Keratinocyte (primary cell): ENCODE measurements around the gene GNA15. TPM values are rescaled to one million over a fixed set of nuclear protein-coding genes. Genes with fewer than 3 reads are reported as not detected.

Experiments used
- DNase-seq: peaks from one replicate; pipeline ENCODE4 v3.0.0-alpha.2; 2011; ENCODE audit warnings: low read depth, missing footprints, low spot score
- FAIRE-seq: peaks from 2 replicates; lab custom pipeline; 2011; peaks lifted over from hg19 to GRCh38; lab: Jason Lieb, UNC
- H2AFZ ChIP-seq: 2 replicates; pipeline ENCODE4 v1.6.0; 2012; ENCODE audit warnings: low read length, control low read depth, inconsistent platforms; ENCODE audit not compliant: control insufficient read depth
- H3K27ac ChIP-seq: 2 replicates; pipeline ENCODE4 v1.5.1; 2011; ENCODE audit warnings: low read length; ENCODE audit not compliant: control insufficient read depth, insufficient read depth
- H3K27me3 ChIP-seq: 3 replicates; pipeline ENCODE4 v1.6.0; 2011; ENCODE audit warnings: low read length; ENCODE audit not compliant: control insufficient read depth, insufficient read depth; ENCODE audit errors: extremely low read depth
- H3K36me3 ChIP-seq, 2 experiments: 2 replicates in 1 of 2; 3 replicates in 1 of 2; pipeline ENCODE4 v1.5.1; 2011; ENCODE audit warnings: low read length in 2 of 2, mild to moderate bottlenecking in 1 of 2; ENCODE audit not compliant: control insufficient read depth in 2 of 2, insufficient read depth in 2 of 2; ENCODE audit errors: extremely low read depth in 1 of 2
- H3K4me1 ChIP-seq: 3 replicates; pipeline ENCODE4 v1.5.1; 2011; ENCODE audit warnings: low read length; ENCODE audit not compliant: control insufficient read depth, insufficient read depth; ENCODE audit errors: extremely low read depth
- H3K4me2 ChIP-seq: 3 replicates; pipeline ENCODE4 v1.6.0; 2011; ENCODE audit warnings: low read depth, low read length; ENCODE audit not compliant: control insufficient read depth, insufficient read depth; ENCODE audit errors: extremely low read depth
- H3K4me3 ChIP-seq, 3 experiments: fragments of 200-600 bp in 1 of 3; sonication (generic) in 1 of 3; 2 replicates in 2 of 3; 3 replicates in 1 of 3; pipeline ENCODE4 v1.5.1; 2011 to 2016; ENCODE audit warnings: low read length in 3 of 3, mild to moderate bottlenecking in 3 of 3, control low read depth in 2 of 3, inconsistent platforms in 1 of 3, low read depth in 1 of 3, mixed read lengths in 1 of 3, mixed run types in 1 of 3, moderate library complexity in 1 of 3; ENCODE audit not compliant: control insufficient read depth in 2 of 3, insufficient read depth in 2 of 3; ENCODE audit errors: extremely low read depth in 1 of 3
- H3K79me2 ChIP-seq: 2 replicates; pipeline ENCODE4 v1.6.0; 2012; ENCODE audit warnings: low read length; ENCODE audit not compliant: control insufficient read depth, insufficient read depth
- H3K9ac ChIP-seq: 3 replicates; pipeline ENCODE4 v1.6.0; 2011; ENCODE audit warnings: low read length; ENCODE audit not compliant: control insufficient read depth, insufficient read depth; ENCODE audit errors: extremely low read depth
- H3K9me1 ChIP-seq: 3 replicates; pipeline ENCODE4 v1.6.0; 2011; ENCODE audit warnings: low read length; ENCODE audit not compliant: control insufficient read depth, insufficient read depth; ENCODE audit errors: extremely low read depth
- H3K9me3 ChIP-seq: 2 replicates; pipeline ENCODE4 v1.5.1; 2012; ENCODE audit warnings: low read depth, low read length; ENCODE audit not compliant: control insufficient read depth
- H4K20me1 ChIP-seq: 3 replicates; pipeline ENCODE4 v1.6.0; 2011; ENCODE audit warnings: low read length; ENCODE audit not compliant: control insufficient read depth, insufficient read depth; ENCODE audit errors: extremely low read depth
- CTCF ChIP-seq, 3 experiments: IDR thresholded peaks in 1 of 3; conservative IDR thresholded peaks in 1 of 3; optimal IDR thresholded peaks in 1 of 3; 2 replicates in 2 of 3; 3 replicates in 1 of 3; pipeline versions ENCODE3 to v1.5.1; 2011; ENCODE audit warnings: low read length in 3 of 3, mild to moderate bottlenecking in 3 of 3, moderate library complexity in 2 of 3, control low read depth in 1 of 3, inconsistent platforms in 1 of 3; ENCODE audit not compliant: insufficient read depth in 2 of 3; ENCODE audit errors: extremely low read depth in 1 of 3
- EZH2 ChIP-seq: IDR thresholded peaks from one replicate; pipeline ENCODE4 v1.6.1; 2012; ENCODE audit warnings: inconsistent platforms, mild to moderate bottlenecking, low read length, moderate library complexity
- dilution Hi-C: fragments of 300-500 bp; cut with MboI; formaldehyde crosslinking; loops from one replicate; pipeline ENCODE4 v1.7.0; 2020; ENCODE audit warnings: low sequenced_read_pairs; ENCODE audit not compliant: extremely low pct_ligation_motif_present
- polyA plus RNA-seq, 5 experiments: library from polyadenylated mRNA; depleted of rRNA in 3 of 5; stranded (reverse) in 3 of 5; stranded (forward) in 1 of 5; unstranded in 1 of 5; fragments of >200 nt; gene quantifications; 1 replicate in 1 of 5; 2 replicates in 3 of 5; 3 replicates in 1 of 5; pipeline versions ENCODE4 v1.2.1 to v1.2.3, GENCODE V29; 2011 to 2012; ENCODE audit warnings: missing spikeins in 2 of 5, low read depth in 1 of 5, low replicate concordance in 1 of 5

Gene GNA15
- polyA plus RNA-seq, 1 donor (not counting 4 experiments of a cell fraction or from before 2014, with no cell fraction given): 60.0 TPM

GRCh38 chr19:3175781-3176714 lies 40.2 kb downstream of the GNA15 start:
- H3K27me3 ChIP-seq: no peaks in the 10 kb centered on the region
- H3K4me3 ChIP-seq: peak overlapping the region in 1 of 3 experiments; percentile 25
- peaks cover 36% of the 10 kb centered on the region for H3K4me1 ChIP-seq
- no peaks in the 10 kb centered on the region for H4K20me1 ChIP-seq
- DNase-seq: peak; percentile 72
- H3K9me3 ChIP-seq: no peaks in the 10 kb centered on the region
- peak overlapping the region; percentile 82 for H3K9ac ChIP-seq
- dilution Hi-C loops: no loop called here
- peaks cover 3% of the 10 kb centered on the region for H3K9me1 ChIP-seq
- no peaks in the 10 kb centered on the region for H3K79me2 ChIP-seq
- TF ChIP-seq EZH2: no peak
- no peak for TF ChIP-seq CTCF (optimal IDR thresholded peaks at IDR 0.05 in 1 of 3, IDR thresholded peaks at IDR 0.05 in 1 of 3, conservative IDR thresholded peaks at IDR 0.05 in 1 of 3; ENCODE audit: extremely low read depth in 1 of 3, insufficient read depth in 2 of 3, low read length in 3 of 3)
- peak overlapping the region; percentile 95 for H3K27ac ChIP-seq
- H3K4me2 ChIP-seq: peak overlapping the region; percentile 54
- FAIRE-seq: peak; percentile 99
- H3K36me3 ChIP-seq: no peaks in the 10 kb centered on the region
- H2AFZ ChIP-seq: no peak overlapping the region

- Histone ChIP-seq H3K79me2 (no peaks in the 10 kb centered on the region), H3K4me3 (peak overlapping the region in 1 of 3 experiments; percentile 22), H3K9me3 (no peaks in the 10 kb centered on the region), H3K36me3 (no peaks in the 10 kb centered on the region), H3K27me3 (no peaks in the 10 kb centered on the region), H4K20me1 (no peaks in the 10 kb centered on the region), H3K4me2 (peak overlapping the region; percentile 54), H3K4me1 (peaks cover 30% of the 10 kb centered on the region), H3K9ac (peak overlapping the region; percentile 82), H3K27ac (peak overlapping the region; percentile 95), H2AFZ (no peak overlapping the region), H3K9me1 (no peaks in the 10 kb centered on the region)
- TF ChIP-seq CTCF (optimal IDR thresholded peaks at IDR 0.05 in 1 of 3, IDR thresholded peaks at IDR 0.05 in 1 of 3, conservative IDR thresholded peaks at IDR 0.05 in 1 of 3; ENCODE audit: extremely low read depth in 1 of 3, insufficient read depth in 2 of 3, low read length in 3 of 3) (no peak), EZH2 (no peak)
- peak; percentile 86 for FAIRE-seq
- DNase-seq: no peak
- dilution Hi-C loops: no loop called here
Measured at GRCh38 chr19:3176715-3177501, 41.1 kb downstream of the GNA15 start.
